Transverse colon (tissue), 4 donors: ENCODE measurements around the gene EGF. TPM values are rescaled to one million over a fixed set of nuclear protein-coding genes. Genes with fewer than 3 reads are reported as not detected.
A peak's percentile ranks its signal among the peaks of the same experiment; 100 is the strongest.

Source experiments
- DNase-seq: peaks from one replicate; pipeline ENCODE4 v3.0.0-alpha.2; 2019
- H3K27ac ChIP-seq, 4 donors: fragments of 200-600 bp; sonication (generic); 2 replicates each; pipeline ENCODE4 v1.5.1; 2016 to 2018; ENCODE audit warnings: inconsistent platforms in 4 of 4
- H3K27me3 ChIP-seq: fragments of 200-600 bp; sonication (generic); 2 replicates; pipeline ENCODE4 v1.5.1; 2017; ENCODE audit warnings: inconsistent platforms
- H3K36me3 ChIP-seq, 4 donors: fragments of 200-600 bp; sonication (generic); 2 replicates each; pipeline ENCODE4 v1.5.1; 2017 to 2019; ENCODE audit warnings: inconsistent platforms in 4 of 4
- H3K4me1 ChIP-seq, 4 donors: fragments of 200-600 bp; sonication (generic); 2 replicates each; pipeline ENCODE4 v1.5.1; 2017 to 2020; ENCODE audit warnings: inconsistent platforms in 4 of 4
- H3K4me3 ChIP-seq, 4 donors: fragments of 200-600 bp; sonication (generic); 1 replicate in 1 of 4; 2 replicates in 3 of 4; pipeline versions ENCODE4 v1.5.1 to v1.6.1; 2017 to 2019; ENCODE audit warnings: inconsistent platforms in 4 of 4
- H3K9me3 ChIP-seq, 2 donors: fragments of 200-600 bp; sonication (generic); 2 replicates each; pipeline ENCODE4 v1.5.1; 2017 to 2019; ENCODE audit warnings: inconsistent platforms in 2 of 2
- CTCF ChIP-seq, 5 experiments: fragments of 200-600 bp in 3 of 5; fragments of 450-650 bp in 2 of 5; sonication (generic) in 3 of 5; IDR thresholded peaks; 1 replicate in 2 of 5; 2 replicates in 3 of 5; pipeline ENCODE4 v1.5.1; 2016 to 2017; ENCODE audit warnings: antibody characterized with exemption in 5 of 5, inconsistent platforms in 3 of 5, mild to moderate bottlenecking in 2 of 5, moderate library complexity in 1 of 5
- EP300 ChIP-seq: sonication (generic); formaldehyde crosslinking; IDR thresholded peaks from one replicate; pipeline ENCODE4 v1.6.1; 2017; ENCODE audit warnings: antibody characterized with exemption, low read depth
- POLR2A ChIP-seq: fragments of 450-650 bp; IDR thresholded peaks from one replicate; pipeline ENCODE4 v1.6.1; 2016; ENCODE audit warnings: antibody characterized with exemption, mild to moderate bottlenecking, moderate library complexity
- POLR2AphosphoS5 ChIP-seq, 3 donors: sonication (generic); formaldehyde crosslinking; IDR thresholded peaks; one replicate each; pipeline ENCODE4 v1.6.1; 2016; ENCODE audit warnings: antibody characterized with exemption in 3 of 3
- WGBS, 2 donors: methylation state at CpG; one replicate each; pipeline ENCODE4 v1.1.5; 2018; ENCODE audit warnings: low coverage in 1 of 2; 5-methylcytosine and 5-hydroxymethylcytosine counted together
- in situ Hi-C, 4 donors: fragments of 200-750 bp; cut with MboI; loops; one replicate each; pipeline versions ENCODE4 v1.15.0 to v1.15.1; 2017; ENCODE audit warnings: low sequenced_read_pairs in 3 of 4, low pct_ligation_motif_present in 1 of 4, low pct_unique_long_range_greater_than_20kb in 1 of 4
- intact Hi-C: fragments of 100-400 bp; cut with DNase I; formaldehyde crosslinking; loops from one replicate; pipeline ENCODE4 v1.15.1; 2023; ENCODE audit warnings: low total_unique reads
- total RNA-seq, 4 donors: library from RNA; depleted of rRNA; stranded (reverse); fragments of >200 nt; gene quantifications; one replicate each; pipeline ENCODE4 v1.1.0, GENCODE V29; 2016

EGF gene
- total RNA-seq, 4 donors from 2014 or later, result 0.79 to 3.1 (median 1.1) TPM

- Histone ChIP-seq H3K27ac (no peak overlapping the region), H3K36me3 (no peaks in the 10 kb centered on the region), H3K4me1 (no peaks in the 10 kb centered on the region), H3K4me3 (no peak overlapping the region), H3K9me3 (no peaks in the 10 kb centered on the region), H3K27me3 (no peaks in the 10 kb centered on the region)
- WGBS, 2 donors, result 92 to 93% methylated on average over 7 to 8 of the region's 8 CpGs
- intact Hi-C loops (no loop called here), in situ Hi-C loops (no loop called here)
- TF ChIP-seq POLR2AphosphoS5 (IDR thresholded peaks at IDR 0.05) (no peak), POLR2A (no peak), EP300 (no peak), CTCF (IDR thresholded peaks at IDR 0.05) (no peak)
- DNase-seq, result no peak
Measured at GRCh38 chr4:109902559-109903251, 10.0 kb upstream of the EGF start.

GRCh38 chr4:109908731-109909130 lies 4.0 kb upstream of the EGF start:
- Histone ChIP-seq H3K27ac (no peak overlapping the region), H3K36me3 (no peaks in the 10 kb centered on the region), H3K27me3 (no peaks in the 10 kb centered on the region), H3K4me1 (peaks cover 0 to 3% (median 0%) of the 10 kb centered on the region in 4 donors), H3K9me3 (no peaks in the 10 kb centered on the region), H3K4me3 (no peak overlapping the region)
- intact Hi-C loops, result no loop called here
- 38 to 44% methylated on average over 1 of the region's 1 CpG for WGBS, 2 donors
- in situ Hi-C loops, result no loop called here
- DNase-seq, result no peak
- TF ChIP-seq POLR2A, result no peak
- no peak for TF ChIP-seq EP300
- TF ChIP-seq POLR2AphosphoS5 (IDR thresholded peaks at IDR 0.05), result no peak
- no peak for TF ChIP-seq CTCF (IDR thresholded peaks at IDR 0.05)

- no peaks in the 10 kb centered on the region for H3K36me3 ChIP-seq
- peaks cover 0 to 3% (median 0%) of the 10 kb centered on the region in 4 donors for H3K4me1 ChIP-seq
- no peaks in the 10 kb centered on the region for H3K9me3 ChIP-seq
- intact Hi-C loops (no loop called here), in situ Hi-C loops (no loop called here)
- H3K27ac ChIP-seq, result no peak overlapping the region
- DNase-seq, result no peak
- no peaks in the 10 kb centered on the region for H3K27me3 ChIP-seq
- WGBS, 2 donors, result 82 to 100% methylated on average over 1 to 2 of the region's 2 CpGs
- no peak for TF ChIP-seq EP300
- no peak for TF ChIP-seq POLR2AphosphoS5 (IDR thresholded peaks at IDR 0.05)
- TF ChIP-seq CTCF (IDR thresholded peaks at IDR 0.05), result no peak
- no peak for TF ChIP-seq POLR2A
- no peak overlapping the region for H3K4me3 ChIP-seq
Measured at GRCh38 chr4:109910256-109910655, 2.4 kb upstream of the EGF start.

GRCh38 chr4:109913596-109914241 lies 1.0 kb downstream of the EGF start:
- Histone ChIP-seq H3K27ac (peak overlapping the region in 1 of 4 donors; percentile 23), H3K4me3 (peak overlapping the region in 1 of 4 donors; percentile 1), H3K9me3 (no peaks in the 10 kb centered on the region), H3K4me1 (peaks cover 0 to 5% (median 2%) of the 10 kb centered on the region in 4 donors), H3K27me3 (no peaks in the 10 kb centered on the region), H3K36me3 (no peaks in the 10 kb centered on the region)
- WGBS, 2 donors, result 63 to 73% methylated on average over 2 of the region's 2 CpGs
- intact Hi-C loops (no loop called here), in situ Hi-C loops (no loop called here)
- DNase-seq, result no peak
- no peak for TF ChIP-seq POLR2A
- no peak for TF ChIP-seq EP300
- no peak for TF ChIP-seq CTCF (IDR thresholded peaks at IDR 0.05)
- no peak for TF ChIP-seq POLR2AphosphoS5 (IDR thresholded peaks at IDR 0.05)
